ENCODE results near the gene PABPC4L. TPM values are rescaled to one million over a fixed set of nuclear protein-coding genes. Genes with fewer than 3 reads are reported as not detected.

The PABPC4L gene
- total RNA-seq, 2 experiments from 2014 or later, result not detected

DNA sequence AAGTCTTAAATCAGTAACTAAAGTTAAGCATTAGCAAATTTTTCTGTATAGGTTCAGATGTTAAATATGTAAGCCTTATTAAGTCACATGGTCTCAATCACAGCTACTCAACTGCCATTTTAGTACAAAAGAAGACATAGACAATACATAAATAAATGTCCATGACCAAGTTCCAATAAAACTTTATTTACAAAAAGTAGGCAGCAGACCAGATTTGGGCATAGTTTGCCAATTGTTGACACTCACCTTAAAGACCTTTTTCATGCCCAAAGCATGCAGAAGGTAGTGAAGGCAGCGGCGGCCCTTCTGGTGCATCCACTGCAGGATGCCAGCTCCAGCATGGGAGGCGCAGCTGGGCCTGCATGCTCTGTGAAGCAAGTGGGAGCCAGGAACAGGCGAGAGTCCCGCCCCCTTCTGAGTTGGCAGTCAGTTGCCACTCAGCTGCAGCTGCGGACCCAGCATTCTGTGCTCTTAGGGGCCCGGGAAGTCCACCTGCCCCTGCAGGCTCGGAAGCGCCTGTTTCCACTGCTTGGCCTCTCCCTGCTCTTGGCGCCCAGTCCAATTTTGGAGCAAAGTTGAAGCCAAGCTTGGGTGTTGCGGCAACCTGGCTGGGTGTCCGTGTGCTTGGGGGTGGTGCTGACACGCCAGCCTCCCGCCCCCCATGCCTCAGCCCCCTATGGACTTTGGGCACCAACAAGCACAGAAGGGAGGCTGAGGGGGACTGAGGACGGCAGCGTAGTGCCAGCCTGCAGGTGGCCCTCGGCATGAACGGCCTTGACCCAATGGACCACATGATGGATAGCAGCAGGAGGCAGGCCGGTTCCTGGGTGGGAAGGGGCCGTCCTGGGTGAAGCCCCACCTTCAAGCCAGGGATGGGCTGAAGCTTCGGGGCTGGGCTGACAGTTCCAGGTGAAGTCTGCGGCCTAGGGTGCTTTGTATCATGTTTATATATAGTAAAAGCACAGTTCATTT, 42.4 kb upstream of the PABPC4L start:
- POLR2A ChIA-PET, result no interaction called here
- H3K4me1 ChIP-seq (ENCODE audit: insufficient read depth, low read length, poor library complexity, severe bottlenecking), result no peaks in the 10 kb centered on the region
- no peak overlapping the region for H3K4me2 ChIP-seq (ENCODE audit: low read length)
- CTCF ChIA-PET (ENCODE audit: unreplicated experiment), result no interaction called here
- H3K79me2 ChIP-seq (ENCODE audit: insufficient read depth, low read depth, low read length), result no peaks in the 10 kb centered on the region
- H3K27ac ChIP-seq (ENCODE audit: low read depth, low read length, poor library complexity, severe bottlenecking), result no peak overlapping the region
- no peaks in the 10 kb centered on the region for H3K9me2 ChIP-seq (ENCODE audit: insufficient read depth, low read length)
- no TSS peak for BruUV-seq (replicated peaks)
- DNase-seq (ENCODE audit: low spot score), result no peak
- intact Hi-C loops (cut with micrococcal nuclease; ENCODE audit: unreplicated experiment), result no loop called here
- TF ChIP-seq EZH2phosphoT487 (IDR thresholded peaks at IDR 0.05; ENCODE audit: borderline replicate concordance, low read depth, low read length), result no peak
- TF ChIP-seq, protein P1, sequence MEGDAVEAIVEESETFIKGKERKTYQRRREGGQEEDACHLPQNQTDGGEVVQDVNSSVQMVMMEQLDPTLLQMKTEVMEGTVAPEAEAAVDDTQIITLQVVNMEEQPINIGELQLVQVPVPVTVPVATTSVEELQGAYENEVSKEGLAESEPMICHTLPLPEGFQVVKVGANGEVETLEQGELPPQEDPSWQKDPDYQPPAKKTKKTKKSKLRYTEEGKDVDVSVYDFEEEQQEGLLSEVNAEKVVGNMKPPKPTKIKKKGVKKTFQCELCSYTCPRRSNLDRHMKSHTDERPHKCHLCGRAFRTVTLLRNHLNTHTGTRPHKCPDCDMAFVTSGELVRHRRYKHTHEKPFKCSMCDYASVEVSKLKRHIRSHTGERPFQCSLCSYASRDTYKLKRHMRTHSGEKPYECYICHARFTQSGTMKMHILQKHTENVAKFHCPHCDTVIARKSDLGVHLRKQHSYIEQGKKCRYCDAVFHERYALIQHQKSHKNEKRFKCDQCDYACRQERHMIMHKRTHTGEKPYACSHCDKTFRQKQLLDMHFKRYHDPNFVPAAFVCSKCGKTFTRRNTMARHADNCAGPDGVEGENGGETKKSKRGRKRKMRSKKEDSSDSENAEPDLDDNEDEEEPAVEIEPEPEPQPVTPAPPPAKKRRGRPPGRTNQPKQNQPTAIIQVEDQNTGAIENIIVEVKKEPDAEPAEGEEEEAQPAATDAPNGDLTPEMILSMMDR (conservative IDR thresholded peaks at IDR 0.05; ENCODE audit: low read length), result no peak
- no peaks in the 10 kb centered on the region for H4K20me1 ChIP-seq (ENCODE audit: insufficient read depth, low read length)
- H3K4me3 ChIP-seq (ENCODE audit: low read depth, low read length, poor library complexity, severe bottlenecking), result no peak overlapping the region
- no peaks in the 10 kb centered on the region for H3K36me3 ChIP-seq (ENCODE audit: insufficient read depth, low read length)
- no peak overlapping the region for H2AFZ ChIP-seq (ENCODE audit: low read length)
- H3K9me3 ChIP-seq (ENCODE audit: low read length), result no peaks in the 10 kb centered on the region

DNA sequence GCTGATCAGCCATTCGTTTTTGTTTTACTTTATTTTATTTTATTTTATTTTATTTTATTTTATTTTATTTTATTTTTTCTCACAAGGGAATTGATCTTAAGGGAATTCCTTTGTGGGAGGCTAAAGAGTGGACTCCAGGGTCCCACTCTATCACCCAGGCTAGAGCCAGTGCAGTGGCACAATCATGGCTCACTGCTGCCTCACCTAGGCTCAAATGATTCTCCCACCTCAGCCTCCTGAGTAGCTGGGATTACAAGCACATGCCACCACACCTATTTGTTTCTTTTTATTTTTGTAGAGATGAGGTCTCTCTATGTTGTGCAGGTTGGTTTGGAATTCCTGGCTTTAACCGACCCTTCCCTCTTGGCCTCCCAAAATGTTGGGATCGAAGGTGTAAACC, 17.5 kb upstream of the PABPC4L start:
- no peak overlapping the region for H2AFZ ChIP-seq (ENCODE audit: low read length)
- POLR2A ChIA-PET, result no interaction called here
- H3K36me3 ChIP-seq (ENCODE audit: insufficient read depth, low read length), result no peaks in the 10 kb centered on the region
- H3K9me2 ChIP-seq (ENCODE audit: insufficient read depth, low read length), result no peaks in the 10 kb centered on the region
- H3K9me3 ChIP-seq (ENCODE audit: low read length), result no peaks in the 10 kb centered on the region
- intact Hi-C loops (cut with micrococcal nuclease; ENCODE audit: unreplicated experiment), result no loop called here
- TF ChIP-seq, protein P1 (conservative IDR thresholded peaks at IDR 0.05; ENCODE audit: low read length), result no peak
- no peak for TF ChIP-seq EZH2phosphoT487 (IDR thresholded peaks at IDR 0.05; ENCODE audit: borderline replicate concordance, low read depth, low read length)
- no peaks in the 10 kb centered on the region for H3K79me2 ChIP-seq (ENCODE audit: insufficient read depth, low read depth, low read length)
- no peak overlapping the region for H3K27ac ChIP-seq (ENCODE audit: low read depth, low read length, poor library complexity, severe bottlenecking)
- no peak overlapping the region for H3K4me3 ChIP-seq (ENCODE audit: low read depth, low read length, poor library complexity, severe bottlenecking)
- no peaks in the 10 kb centered on the region for H3K4me1 ChIP-seq (ENCODE audit: insufficient read depth, low read length, poor library complexity, severe bottlenecking)
- no peak for DNase-seq (ENCODE audit: low spot score)
- CTCF ChIA-PET (ENCODE audit: unreplicated experiment), result no interaction called here
- no TSS peak for BruUV-seq (replicated peaks)
- no peaks in the 10 kb centered on the region for H4K20me1 ChIP-seq (ENCODE audit: insufficient read depth, low read length)
- no peak overlapping the region for H3K4me2 ChIP-seq (ENCODE audit: low read length)

DNA sequence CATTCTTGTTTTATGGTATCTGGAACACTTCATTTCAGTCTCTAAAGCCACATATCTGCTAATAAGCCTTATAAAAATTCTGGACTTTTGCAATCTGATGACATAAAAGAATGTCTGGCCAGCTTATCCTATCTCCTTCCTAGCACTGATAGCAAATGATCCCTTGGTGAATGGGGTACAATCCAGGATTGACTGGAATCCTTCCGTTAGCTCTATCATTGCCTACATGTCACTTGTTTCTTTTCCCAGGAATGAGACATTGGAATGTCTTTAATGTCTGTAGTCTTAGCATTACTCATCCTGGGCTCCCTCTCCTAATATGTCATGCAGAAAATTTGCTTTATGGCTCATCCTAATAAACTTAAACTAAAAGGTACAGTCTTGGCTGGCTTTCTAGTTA, 14.8 kb upstream of the PABPC4L start:
- H2AFZ ChIP-seq (ENCODE audit: low read length), result no peak overlapping the region
- no peaks in the 10 kb centered on the region for H3K36me3 ChIP-seq (ENCODE audit: insufficient read depth, low read length)
- POLR2A ChIA-PET, result no interaction called here
- no peaks in the 10 kb centered on the region for H3K79me2 ChIP-seq (ENCODE audit: insufficient read depth, low read depth, low read length)
- no peak overlapping the region for H3K4me3 ChIP-seq (ENCODE audit: low read depth, low read length, poor library complexity, severe bottlenecking)
- no peaks in the 10 kb centered on the region for H3K9me2 ChIP-seq (ENCODE audit: insufficient read depth, low read length)
- H4K20me1 ChIP-seq (ENCODE audit: insufficient read depth, low read length), result no peaks in the 10 kb centered on the region
- CTCF ChIA-PET (ENCODE audit: unreplicated experiment), result no interaction called here
- no TSS peak for BruUV-seq (replicated peaks)
- DNase-seq (ENCODE audit: low spot score), result no peak
- no peaks in the 10 kb centered on the region for H3K4me1 ChIP-seq (ENCODE audit: insufficient read depth, low read length, poor library complexity, severe bottlenecking)
- no peaks in the 10 kb centered on the region for H3K9me3 ChIP-seq (ENCODE audit: low read length)
- no peak overlapping the region for H3K27ac ChIP-seq (ENCODE audit: low read depth, low read length, poor library complexity, severe bottlenecking)
- intact Hi-C loops (cut with micrococcal nuclease; ENCODE audit: unreplicated experiment), result no loop called here
- TF ChIP-seq, protein P1 (conservative IDR thresholded peaks at IDR 0.05; ENCODE audit: low read length), result no peak
- no peak for TF ChIP-seq EZH2phosphoT487 (IDR thresholded peaks at IDR 0.05; ENCODE audit: borderline replicate concordance, low read depth, low read length)
- H3K4me2 ChIP-seq (ENCODE audit: low read length), result no peak overlapping the region

All from OCI-LY7 (cell line).